ENCODE measurements around the gene GLIS1. TPM values are rescaled to one million over a fixed set of nuclear protein-coding genes. Genes with fewer than 3 reads are reported as not detected.

GLIS1 gene
- total and polyA plus RNA-seq, 2 of the 8 experiments (the other 6 are each of a cell fraction or from before 2014, with no cell fraction given), result 0.15 to 0.22 TPM

DNA sequence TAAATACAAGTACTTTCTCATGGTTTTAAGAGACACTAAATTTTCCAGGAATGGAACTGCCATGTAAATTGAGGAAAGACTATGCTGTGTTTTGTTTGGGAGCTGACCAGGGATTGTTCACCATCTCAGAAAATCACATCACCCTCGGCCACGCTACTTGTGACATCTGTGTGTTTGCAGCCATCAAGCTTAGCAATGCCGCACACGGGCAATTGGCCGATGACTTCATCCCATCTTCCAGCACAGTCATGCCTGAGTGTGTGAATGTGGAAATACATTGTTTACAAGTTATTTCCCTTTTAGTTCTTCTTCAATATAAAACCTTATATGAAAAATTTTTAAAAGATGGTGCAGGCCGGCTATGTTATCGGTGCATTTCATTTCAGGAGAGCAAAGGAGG is 121.6 kb downstream of the GLIS1 start (continued):
- no peak for TF ChIP-seq CBX8 (IDR thresholded peaks at IDR 0.05; ENCODE audit: borderline replicate concordance, low read depth, low read length)
- TF ChIP-seq NRF1 (IDR thresholded peaks at IDR 0.05; ENCODE audit: low read depth, low read length), result no peak
- TF ChIP-seq CREB1 (IDR thresholded peaks at IDR 0.05), result no peak

All from H1 (cell line).